Fibroblast of the aortic adventitia (primary cell): ENCODE data around the gene LIMS1. TPM values are rescaled to one million over a fixed set of nuclear protein-coding genes. Genes with fewer than 3 reads are reported as not detected.
"Not testable (repeated sequence)": the region's sequence is repeated elsewhere in the genome, so short reads cannot be mapped to it uniquely, and the experiment has no call there.

Experiments used
- DNase-seq: peaks from one replicate; pipeline ENCODE4 v3.0.0-alpha.2; 2010; ENCODE audit warnings: low read depth
- H3K4me3 ChIP-seq: 2 replicates; pipeline ENCODE4 v1.5.1; 2011; ENCODE audit warnings: low read depth, mild to moderate bottlenecking, control low read depth, low read length, moderate library complexity
- total RNA-seq: library from RNA; depleted of rRNA; stranded (reverse); fragments of >200 nt; gene quantifications from 2 replicates; pipeline ENCODE4 v1.2.3, GENCODE V29; 2012; ENCODE audit warnings: low replicate concordance
- TF ChIP-seq, protein P1 (sequence below): IDR thresholded peaks from 2 replicates; pipeline ENCODE4 v1.5.1; 2011; ENCODE audit warnings: mild to moderate bottlenecking, low read length, control low read depth, inconsistent platforms; ENCODE audit not compliant: insufficient read depth

LIMS1 gene
- total RNA-seq, 1 donor: 91.2 TPM

DNA sequence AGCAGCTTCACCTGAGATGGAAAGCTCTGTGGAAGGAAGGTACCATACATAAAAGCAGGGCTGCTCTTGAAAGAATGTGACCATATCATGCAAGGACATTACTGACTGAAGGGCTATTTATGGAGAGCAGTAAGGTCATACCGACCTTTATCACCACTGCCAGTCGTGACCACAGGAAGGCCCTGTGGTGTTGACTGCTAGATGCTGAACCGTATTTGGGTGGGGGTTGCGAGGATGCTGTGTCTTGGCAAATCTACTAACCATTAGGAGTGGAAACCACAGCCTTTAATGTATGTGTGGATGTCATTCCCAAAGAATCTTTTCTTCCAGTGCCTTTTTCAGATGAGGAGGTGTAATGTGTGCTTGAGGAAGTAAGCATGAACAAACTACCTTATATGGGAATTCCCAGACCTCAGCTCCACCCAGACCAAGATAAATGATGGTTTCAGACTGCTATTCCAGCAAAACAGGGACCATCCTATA lies 60.8 kb downstream of the LIMS1 start:
- H3K4me3 ChIP-seq: no peak overlapping the region
- peak; percentile 77 for DNase-seq
- TF ChIP-seq, protein P1, sequence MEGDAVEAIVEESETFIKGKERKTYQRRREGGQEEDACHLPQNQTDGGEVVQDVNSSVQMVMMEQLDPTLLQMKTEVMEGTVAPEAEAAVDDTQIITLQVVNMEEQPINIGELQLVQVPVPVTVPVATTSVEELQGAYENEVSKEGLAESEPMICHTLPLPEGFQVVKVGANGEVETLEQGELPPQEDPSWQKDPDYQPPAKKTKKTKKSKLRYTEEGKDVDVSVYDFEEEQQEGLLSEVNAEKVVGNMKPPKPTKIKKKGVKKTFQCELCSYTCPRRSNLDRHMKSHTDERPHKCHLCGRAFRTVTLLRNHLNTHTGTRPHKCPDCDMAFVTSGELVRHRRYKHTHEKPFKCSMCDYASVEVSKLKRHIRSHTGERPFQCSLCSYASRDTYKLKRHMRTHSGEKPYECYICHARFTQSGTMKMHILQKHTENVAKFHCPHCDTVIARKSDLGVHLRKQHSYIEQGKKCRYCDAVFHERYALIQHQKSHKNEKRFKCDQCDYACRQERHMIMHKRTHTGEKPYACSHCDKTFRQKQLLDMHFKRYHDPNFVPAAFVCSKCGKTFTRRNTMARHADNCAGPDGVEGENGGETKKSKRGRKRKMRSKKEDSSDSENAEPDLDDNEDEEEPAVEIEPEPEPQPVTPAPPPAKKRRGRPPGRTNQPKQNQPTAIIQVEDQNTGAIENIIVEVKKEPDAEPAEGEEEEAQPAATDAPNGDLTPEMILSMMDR: no peak

DNA sequence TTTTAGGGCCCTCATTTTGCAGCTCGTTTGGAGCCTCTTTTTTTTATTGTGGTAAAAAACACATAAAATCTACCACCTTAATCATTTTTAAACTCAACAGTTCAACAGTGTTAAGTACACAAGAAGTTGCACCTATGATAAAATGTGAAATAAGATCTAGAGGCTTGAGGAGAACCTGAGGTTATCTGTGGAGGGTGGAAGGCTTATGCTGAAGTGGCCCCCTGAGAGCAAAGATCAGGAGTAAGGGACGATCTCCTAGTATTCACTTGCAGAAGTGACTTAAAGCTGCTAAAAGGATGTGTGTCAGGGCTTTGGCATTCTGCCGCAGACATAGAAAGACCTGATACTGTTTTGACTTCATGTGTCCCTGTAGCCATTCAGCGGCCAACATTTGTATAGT lies 61.5 kb downstream of the LIMS1 start:
- DNase-seq, H3K4me3 ChIP-seq: not testable (repeated sequence)

DNA sequence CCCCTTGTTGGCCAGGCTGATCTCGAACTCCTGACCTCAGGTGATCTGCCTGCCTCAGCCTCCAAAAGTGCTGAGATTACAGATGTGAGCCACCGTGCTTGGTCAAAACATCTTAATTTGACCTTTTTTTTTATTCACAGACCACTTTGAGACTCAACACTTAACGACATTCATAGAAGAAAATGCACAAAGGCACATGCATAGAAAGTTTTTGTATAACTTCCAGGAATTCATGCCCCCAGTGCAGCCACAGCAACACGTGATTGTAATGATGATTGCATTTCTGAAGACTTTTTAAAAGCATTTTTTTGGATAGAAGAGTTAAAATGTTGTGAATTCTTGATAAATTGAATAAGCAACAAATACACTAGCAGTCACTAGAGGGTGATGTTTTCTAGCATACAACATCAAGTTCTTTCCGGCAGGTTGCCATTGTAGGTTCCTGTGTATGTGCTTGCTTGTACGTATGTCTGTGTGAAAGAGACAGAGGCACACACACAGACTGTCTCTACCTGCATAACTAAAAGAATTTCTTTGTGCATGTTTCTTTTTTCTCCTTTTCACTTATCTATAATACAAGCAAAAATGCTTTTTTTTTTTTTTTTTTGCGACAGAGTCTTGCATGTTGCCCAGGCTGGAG lies 63.0 kb downstream of the LIMS1 start:
- H3K4me3 ChIP-seq: not testable (repeated sequence)
- peak; percentile 75 for DNase-seq

DNA sequence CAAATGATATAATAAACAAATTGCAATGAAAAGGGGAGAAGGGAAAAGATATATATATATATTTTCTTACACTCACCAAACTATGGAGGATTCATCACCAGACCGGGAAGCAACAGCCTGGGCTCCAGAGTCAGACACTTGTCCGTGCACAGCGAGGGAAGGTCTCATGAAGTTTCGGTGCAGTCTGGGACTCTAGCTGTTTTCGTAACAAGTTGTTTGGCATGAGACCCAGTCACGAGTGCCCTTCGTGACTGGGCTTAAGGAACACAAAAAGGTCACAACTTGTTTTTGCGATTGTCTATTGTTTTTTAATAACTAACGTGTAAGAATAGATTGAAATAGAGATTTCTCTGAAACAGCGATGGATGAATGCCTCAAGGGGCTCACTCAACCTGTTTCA lies 66.9 kb downstream of the LIMS1 start:
- not testable (repeated sequence) for H3K4me3 ChIP-seq, DNase-seq

DNA sequence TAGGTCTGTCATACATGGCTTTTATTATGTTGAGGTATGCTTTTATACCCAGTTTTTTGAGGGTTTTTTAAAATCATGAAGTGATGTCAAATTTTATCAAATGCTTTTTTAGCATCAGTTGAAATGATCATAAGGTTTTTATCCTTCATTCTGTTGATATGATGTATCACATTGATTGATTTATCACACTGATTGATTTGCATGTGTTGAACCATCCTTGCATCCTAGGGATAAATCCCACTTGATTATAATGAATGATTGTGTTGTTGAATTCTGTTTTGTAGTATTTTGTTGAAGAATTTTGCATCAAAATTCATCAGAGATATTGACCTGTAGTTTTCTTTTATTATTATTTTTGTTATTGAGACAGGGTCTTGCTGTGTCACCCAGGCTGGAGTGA lies 68.2 kb downstream of the LIMS1 start:
- no peak overlapping the region for H3K4me3 ChIP-seq
- TF ChIP-seq, protein P1: no peak
- DNase-seq: no peak

DNA sequence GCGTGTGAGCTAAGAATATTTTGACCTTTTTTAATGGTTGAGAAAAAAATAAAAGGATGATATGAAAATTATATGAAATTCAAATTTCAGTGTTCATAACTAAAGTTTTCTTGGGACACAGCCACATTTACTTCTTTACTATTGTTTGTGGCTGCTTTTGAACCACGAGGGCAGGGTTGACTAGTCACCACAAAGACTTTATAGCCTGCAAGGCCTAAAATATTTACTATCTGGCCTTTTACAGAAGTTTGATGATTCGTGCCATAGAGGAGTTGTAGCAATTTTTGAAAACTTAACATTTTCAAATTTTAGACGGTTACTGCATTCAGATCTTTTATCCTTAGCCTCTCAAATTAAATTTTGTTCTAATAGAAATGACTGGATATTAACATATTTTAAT lies 69.9 kb downstream of the LIMS1 start:
- no peak overlapping the region for H3K4me3 ChIP-seq
- DNase-seq: peak; percentile 32
- TF ChIP-seq, protein P1: no peak

DNA sequence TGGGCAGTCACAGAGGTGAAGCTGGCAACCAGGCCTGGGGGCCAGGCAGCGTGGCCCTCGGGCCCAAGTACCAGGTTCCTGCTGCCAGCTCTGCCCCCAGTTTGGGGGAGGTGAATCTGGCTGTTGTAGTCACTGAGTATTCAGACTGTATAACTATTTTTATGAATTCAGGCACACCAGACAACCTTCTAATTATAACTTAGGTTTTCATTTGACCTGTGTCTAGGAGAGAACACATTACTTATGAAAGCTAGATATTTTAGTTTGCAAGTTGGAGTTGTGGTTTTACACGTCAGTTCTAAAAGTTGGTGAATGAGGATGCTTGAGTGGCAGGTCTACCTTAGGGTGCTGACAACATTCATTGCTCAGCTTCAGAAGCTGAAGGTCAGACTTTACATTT lies 71.7 kb downstream of the LIMS1 start:
- DNase-seq: no peak
- H3K4me3 ChIP-seq: no peak overlapping the region
- TF ChIP-seq, protein P1: no peak

DNA sequence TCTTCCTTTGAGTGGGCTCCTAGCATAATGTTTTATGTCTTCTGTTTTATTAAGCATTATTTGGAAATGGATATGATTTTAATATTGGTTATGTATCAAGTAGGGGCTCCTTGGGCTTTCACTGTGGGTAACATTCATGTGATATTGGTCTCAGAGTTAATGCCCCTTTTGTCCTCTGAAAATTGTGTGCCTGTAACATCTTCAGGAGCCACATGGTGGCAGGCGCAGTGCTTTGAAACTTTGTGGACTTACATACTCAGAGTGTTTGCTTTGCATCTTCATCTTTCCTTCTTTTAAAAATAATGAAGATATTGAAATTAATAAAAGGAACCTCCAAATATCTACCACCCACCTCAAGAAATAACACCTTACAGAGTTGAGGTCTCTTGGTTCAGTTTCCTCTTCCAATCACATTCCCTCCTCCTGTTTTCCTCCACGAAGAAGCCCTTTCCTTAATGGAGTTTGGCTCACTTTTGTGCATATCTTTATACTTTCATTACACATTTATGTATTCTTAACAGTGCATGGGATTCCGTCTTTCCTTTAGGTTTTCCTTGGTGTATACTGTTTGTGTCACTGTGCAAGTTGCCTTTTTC lies 73.5 kb downstream of the LIMS1 start:
- TF ChIP-seq, protein P1: peak; percentile 70
- peak; percentile 64 for DNase-seq
- no peak overlapping the region for H3K4me3 ChIP-seq
